ENCODE data around the gene DPP3. TPM values are rescaled to one million over a fixed set of nuclear protein-coding genes. Genes with fewer than 3 reads are reported as not detected.

DPP3 gene
- total RNA-seq, 2 experiments from 2014 or later: 87.1 to 91.9 TPM

GRCh38 chr11:66546966-66547661, 66.9 kb downstream of the DPP3 start:
- Mint-ChIP-seq H3K4me3 (peak overlapping the region; percentile 76), H3K27me3 (peaks cover 5% of the 10 kb centered on the region), H3K9me3 (ENCODE audit: low read depth) (no peaks in the 10 kb centered on the region), H3K27ac (peak overlapping the region; percentile 33), H3K36me3 (ENCODE audit: low read depth) (no peaks in the 10 kb centered on the region), H3K4me1 (peaks cover 20% of the 10 kb centered on the region)
- ChIA-PET POLR2A (interaction anchor here (2.4 kb wide), 1 partner anchor 131 kb away, joined by 7 read pairs; no protein-coding TSS in a partner anchor), CTCF (interaction anchor here (1.0 to 1.5 kb wide), 5 partner anchors 8 to 91 kb away, joined by 3 to 5 read pairs (median 4); partner anchors contain the start of genes CTSF, DPP3 and RBM4)
- intact Hi-C loops (cut with DNase I, micrococcal nuclease): loop anchor here (1.0 to 2.0 kb wide), 15 partner anchors 32 to 572 kb away; partner anchors contain the start of genes RBM14 (in 2 of the 2), BBS1 (in 1 of the 2), CCDC87 (in 1 of the 2) and CCS (in 1 of the 2)
- DNase-seq (no peak), ATAC-seq (no peak)

GRCh38 chr11:66547662-66548009, 67.4 kb downstream of the DPP3 start:
- CTCF ChIA-PET: no interaction called here
- no peaks in the 10 kb centered on the region for H3K9me3 Mint-ChIP-seq (ENCODE audit: low read depth)

GRCh38 chr11:66548041-66548440, 67.8 kb downstream of the DPP3 start:
- H3K36me3 Mint-ChIP-seq (ENCODE audit: low read depth): no peaks in the 10 kb centered on the region
- DNase-seq (no peak), ATAC-seq (no peak)
- ChIA-PET POLR2A (no interaction called here), CTCF (no interaction called here)
- no peaks in the 10 kb centered on the region for H3K9me3 Mint-ChIP-seq (ENCODE audit: low read depth)
- intact Hi-C loops (cut with DNase I, micrococcal nuclease): no loop called here
- no peak overlapping the region for H3K27ac Mint-ChIP-seq
- H3K4me1 Mint-ChIP-seq: peaks cover 19% of the 10 kb centered on the region
- no peak overlapping the region for H3K4me3 Mint-ChIP-seq
- H3K27me3 Mint-ChIP-seq: peaks cover 5% of the 10 kb centered on the region

More at GRCh38 chr11:66547662-66548009, 67.4 kb downstream of the DPP3 start:
- intact Hi-C loops (cut with DNase I, micrococcal nuclease): loop anchor here in 1 of 2 experiments (2.0 kb wide), 2 partner anchors 411 to 571 kb away; partner anchors contain the start of genes KDM2A and PC
- no peaks in the 10 kb centered on the region for H3K36me3 Mint-ChIP-seq (ENCODE audit: low read depth)
- peaks cover 5% of the 10 kb centered on the region for H3K27me3 Mint-ChIP-seq
- no peak overlapping the region for H3K4me3 Mint-ChIP-seq
- DNase-seq (no peak), ATAC-seq (no peak)
- POLR2A ChIA-PET: no interaction called here
- no peak overlapping the region for H3K27ac Mint-ChIP-seq
- peaks cover 20% of the 10 kb centered on the region for H3K4me1 Mint-ChIP-seq

GRCh38 chr11:66548774-66549630, 68.8 kb downstream of the DPP3 start:
- H3K4me1 Mint-ChIP-seq: peaks cover 13% of the 10 kb centered on the region
- no peak for DNase-seq
- H3K27ac Mint-ChIP-seq: no peak overlapping the region
- POLR2A ChIA-PET: no interaction called here
- no peaks in the 10 kb centered on the region for H3K9me3 Mint-ChIP-seq (ENCODE audit: low read depth)
- no peak overlapping the region for H3K4me3 Mint-ChIP-seq
- intact Hi-C loops (cut with DNase I, micrococcal nuclease): no loop called here
- no peak for ATAC-seq
- H3K36me3 Mint-ChIP-seq (ENCODE audit: low read depth): no peaks in the 10 kb centered on the region
- CTCF ChIA-PET: interaction anchor here (1.0 kb wide), 1 partner anchor 160 kb away, joined by 3 read pairs; no protein-coding TSS in a partner anchor
- peaks cover 5% of the 10 kb centered on the region for H3K27me3 Mint-ChIP-seq

GRCh38 chr11:66549696-66550095, 69.5 kb downstream of the DPP3 start:
- Mint-ChIP-seq H3K9me3 (ENCODE audit: low read depth) (no peaks in the 10 kb centered on the region), H3K4me3 (no peak overlapping the region), H3K27ac (no peak overlapping the region), H3K27me3 (peaks cover 5% of the 10 kb centered on the region), H3K36me3 (ENCODE audit: low read depth) (no peaks in the 10 kb centered on the region), H3K4me1 (peaks cover 8% of the 10 kb centered on the region)
- no peak for DNase-seq
- ATAC-seq: no peak
- ChIA-PET CTCF (no interaction called here), POLR2A (no interaction called here)
- intact Hi-C loops (cut with DNase I, micrococcal nuclease): no loop called here

DNA sequence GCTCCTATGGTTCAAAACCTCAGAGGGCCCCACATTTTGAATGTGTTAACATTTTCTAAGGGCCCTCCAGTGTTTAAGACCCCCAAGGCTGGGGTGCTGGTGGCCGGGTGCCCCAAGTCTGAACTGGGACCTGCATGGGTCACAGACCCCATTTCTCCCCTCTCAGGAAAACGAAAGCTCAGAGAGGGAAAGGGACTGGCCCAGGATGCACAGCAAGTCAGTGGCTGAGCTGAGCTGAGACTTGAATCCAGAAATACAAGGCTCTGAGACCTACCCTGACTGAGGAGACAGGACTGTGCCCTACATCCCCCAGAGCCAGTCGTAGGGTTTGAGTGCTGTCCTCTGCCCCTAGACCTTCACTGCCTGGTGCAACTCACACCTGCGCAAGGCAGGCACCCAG, 70.7 kb downstream of the DPP3 start:
- POLR2A ChIA-PET: interaction anchor here (0.6 kb wide), 1 partner anchor 8 kb away, joined by 3 read pairs; no protein-coding TSS in a partner anchor
- H3K9me3 Mint-ChIP-seq (ENCODE audit: low read depth): no peaks in the 10 kb centered on the region
- ATAC-seq (no peak), DNase-seq (no peak)
- H3K27me3 Mint-ChIP-seq: peaks cover 5% of the 10 kb centered on the region
- intact Hi-C loops (cut with DNase I, micrococcal nuclease): no loop called here
- H3K36me3 Mint-ChIP-seq (ENCODE audit: low read depth): no peaks in the 10 kb centered on the region
- H3K4me3 Mint-ChIP-seq: no peak overlapping the region
- peaks cover 5% of the 10 kb centered on the region for H3K4me1 Mint-ChIP-seq
- H3K27ac Mint-ChIP-seq: no peak overlapping the region
- CTCF ChIA-PET: interaction anchor here (0.6 to 1.4 kb wide), 2 partner anchors 128 to 162 kb away, joined by 3 read pairs; no protein-coding TSS in a partner anchor

DNA sequence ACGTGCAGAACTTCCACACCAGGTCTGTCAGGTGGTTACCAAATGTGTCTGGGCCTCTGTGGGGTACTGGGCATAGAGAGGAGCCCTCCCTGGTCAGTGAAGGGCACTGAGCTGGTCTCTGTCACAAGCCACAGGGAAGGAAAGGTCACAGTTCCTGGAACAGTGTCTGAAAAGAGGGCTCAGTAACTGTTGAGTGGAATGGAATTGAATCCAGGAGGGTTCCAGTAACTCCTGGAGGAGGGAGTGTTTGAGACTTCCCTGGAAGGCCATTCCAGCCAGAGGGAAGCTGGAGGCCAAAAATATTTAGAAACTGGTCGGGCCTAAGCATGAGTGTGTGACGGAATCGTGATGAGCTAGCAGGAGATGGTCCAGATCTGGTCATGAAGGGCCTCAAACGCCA, 74.4 kb downstream of the DPP3 start:
- H3K4me1 Mint-ChIP-seq: peaks cover 3% of the 10 kb centered on the region
- peaks cover 2% of the 10 kb centered on the region for H3K27me3 Mint-ChIP-seq
- intact Hi-C loops (cut with DNase I, micrococcal nuclease): no loop called here
- H3K27ac Mint-ChIP-seq: no peak overlapping the region
- ATAC-seq: no peak
- DNase-seq: no peak
- no peaks in the 10 kb centered on the region for H3K36me3 Mint-ChIP-seq (ENCODE audit: low read depth)
- H3K4me3 Mint-ChIP-seq: no peak overlapping the region
- ChIA-PET POLR2A (no interaction called here), CTCF (interaction anchor here (0.7 to 1.1 kb wide), 3 partner anchors 8 to 431 kb away, joined by 3 read pairs; partner anchors contain the start of genes ACTN3 and ZDHHC24)
- H3K9me3 Mint-ChIP-seq (ENCODE audit: low read depth): no peaks in the 10 kb centered on the region

DNA sequence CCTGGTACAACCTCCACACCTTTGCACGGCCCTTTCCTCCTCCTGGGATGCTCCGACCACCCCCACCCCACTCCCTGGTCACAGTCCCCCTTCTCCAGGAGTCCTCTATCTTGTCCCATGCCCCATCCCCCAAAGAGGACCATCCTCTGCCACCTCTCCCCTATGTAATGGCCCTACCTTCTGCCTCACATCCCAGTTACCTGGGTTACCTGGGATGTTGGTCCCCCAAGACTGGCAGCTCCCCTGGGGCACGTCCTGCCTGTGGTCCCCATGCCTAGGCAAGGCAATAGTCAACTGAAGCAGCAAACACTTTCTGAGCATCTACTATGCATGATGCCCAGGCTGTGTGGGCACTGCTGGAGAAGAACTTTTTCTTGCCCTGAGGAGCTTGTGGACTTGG, 75.2 kb downstream of the DPP3 start:
- Mint-ChIP-seq H3K4me1 (peaks cover 3% of the 10 kb centered on the region), H3K36me3 (ENCODE audit: low read depth) (no peaks in the 10 kb centered on the region), H3K4me3 (no peak overlapping the region), H3K9me3 (ENCODE audit: low read depth) (no peaks in the 10 kb centered on the region), H3K27me3 (peaks cover 2% of the 10 kb centered on the region), H3K27ac (no peak overlapping the region)
- DNase-seq (no peak), ATAC-seq (no peak)
- ChIA-PET POLR2A (no interaction called here), CTCF (interaction anchor here (1.1 kb wide), 2 partner anchors 9 to 84 kb away, joined by 3 read pairs; partner anchors contain the start of genes ACTN3 and ZDHHC24)
- intact Hi-C loops (cut with DNase I, micrococcal nuclease): no loop called here

DNA sequence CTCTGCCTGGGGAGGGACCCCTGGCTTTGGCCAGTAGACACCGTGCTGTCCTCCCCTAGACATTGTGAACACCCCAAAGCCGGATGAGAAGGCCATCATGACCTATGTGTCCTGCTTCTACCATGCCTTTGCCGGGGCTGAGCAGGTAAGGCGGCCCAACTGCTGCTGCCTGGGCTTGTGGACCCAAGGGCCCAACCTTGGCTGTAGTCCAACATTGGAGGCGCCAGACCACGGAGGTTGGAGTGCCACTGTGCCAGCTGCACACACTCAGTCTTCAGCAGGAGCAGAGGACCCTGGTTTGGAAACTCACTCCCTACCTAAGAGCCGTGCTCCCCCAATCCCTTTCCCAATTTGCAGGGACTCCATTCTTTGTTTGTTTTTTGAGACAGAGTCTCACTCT, 75.9 kb downstream of the DPP3 start:
- ChIA-PET POLR2A (no interaction called here), CTCF (no interaction called here)
- Mint-ChIP-seq H3K36me3 (ENCODE audit: low read depth) (no peaks in the 10 kb centered on the region), H3K9me3 (ENCODE audit: low read depth) (no peaks in the 10 kb centered on the region), H3K4me1 (peaks cover 3% of the 10 kb centered on the region), H3K27ac (no peak overlapping the region), H3K27me3 (peaks cover 2% of the 10 kb centered on the region), H3K4me3 (no peak overlapping the region)
- DNase-seq: no peak
- no peak for ATAC-seq
- intact Hi-C loops (cut with DNase I, micrococcal nuclease): no loop called here

DNA sequence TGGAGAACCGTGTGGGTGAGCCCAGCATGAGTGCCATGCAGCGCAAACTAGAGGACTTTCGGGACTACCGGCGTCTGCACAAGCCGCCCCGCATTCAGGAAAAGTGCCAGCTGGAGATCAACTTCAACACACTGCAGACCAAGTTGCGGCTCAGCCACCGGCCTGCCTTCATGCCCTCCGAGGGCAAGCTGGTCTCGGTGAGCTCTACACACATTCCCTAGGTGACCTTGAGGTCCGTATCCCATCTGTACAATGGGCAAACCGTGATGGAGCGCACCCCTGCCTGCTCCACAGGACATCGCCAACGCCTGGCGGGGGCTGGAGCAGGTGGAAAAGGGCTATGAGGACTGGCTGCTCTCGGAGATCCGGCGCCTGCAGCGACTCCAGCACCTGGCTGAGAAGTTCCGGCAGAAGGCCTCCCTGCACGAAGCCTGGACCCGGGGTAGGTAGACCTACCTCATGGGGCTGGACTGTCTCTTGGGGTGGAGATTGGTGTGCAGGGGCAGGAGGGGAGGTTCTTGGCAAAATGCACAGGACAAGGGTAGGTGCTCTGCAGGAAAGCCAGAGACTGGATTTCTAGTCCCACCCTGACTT, 77.6 kb downstream of the DPP3 start:
- CTCF ChIA-PET: interaction anchor here (0.6 to 0.7 kb wide), 2 partner anchors 22 to 159 kb away, joined by 3 to 5 read pairs; no protein-coding TSS in a partner anchor
- Mint-ChIP-seq H3K4me1 (peaks cover 3% of the 10 kb centered on the region), H3K27ac (no peak overlapping the region), H3K27me3 (peaks cover 2% of the 10 kb centered on the region), H3K9me3 (ENCODE audit: low read depth) (no peaks in the 10 kb centered on the region), H3K36me3 (ENCODE audit: low read depth) (no peaks in the 10 kb centered on the region), H3K4me3 (no peak overlapping the region)
- ATAC-seq (no peak), DNase-seq (no peak)
- intact Hi-C loops (cut with DNase I, micrococcal nuclease): no loop called here
- POLR2A ChIA-PET: no interaction called here
